Peyer's patch (tissue), 4 donors: ENCODE data around the gene CERS6.

Source experiments
- POLR2A ChIP-seq, 2 donors: fragments of 450-650 bp; IDR thresholded peaks; one replicate each; pipeline ENCODE4 v1.5.1; 2017; ENCODE audit warnings: antibody characterized with exemption in 2 of 2, mild to moderate bottlenecking in 2 of 2, moderate library complexity in 2 of 2
- TF ChIP-seq, protein P1 (sequence below), 6 experiments: fragments of 450-650 bp in 4 of 6; fragments of 200-600 bp in 2 of 6; sonication (generic) in 1 of 6; IDR thresholded peaks; one replicate each; pipeline ENCODE4 v1.5.1; 2017 to 2019; ENCODE audit warnings: antibody characterized with exemption in 6 of 6, mild to moderate bottlenecking in 3 of 6, moderate library complexity in 1 of 6

DNA sequence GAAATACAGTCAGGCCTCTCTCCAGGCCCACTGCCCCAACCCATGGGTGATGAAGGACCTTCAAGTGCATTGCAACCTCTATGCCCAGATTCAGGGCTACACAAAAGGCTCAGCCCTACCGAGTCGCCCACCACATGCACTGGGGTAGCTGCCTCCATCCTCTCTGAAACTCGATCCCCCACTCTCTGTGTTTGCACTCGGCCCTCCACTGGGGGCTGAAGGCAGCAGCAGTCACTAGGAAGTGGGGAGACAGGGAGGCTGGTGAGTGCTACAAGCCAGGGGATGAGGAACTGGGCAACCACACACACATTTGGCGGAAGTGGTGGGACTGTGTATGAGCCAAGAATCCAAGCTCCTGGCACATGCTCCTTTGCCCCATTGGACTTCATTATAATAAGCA lies 94.6 kb downstream of the CERS6 start:
- TF ChIP-seq, protein P1, sequence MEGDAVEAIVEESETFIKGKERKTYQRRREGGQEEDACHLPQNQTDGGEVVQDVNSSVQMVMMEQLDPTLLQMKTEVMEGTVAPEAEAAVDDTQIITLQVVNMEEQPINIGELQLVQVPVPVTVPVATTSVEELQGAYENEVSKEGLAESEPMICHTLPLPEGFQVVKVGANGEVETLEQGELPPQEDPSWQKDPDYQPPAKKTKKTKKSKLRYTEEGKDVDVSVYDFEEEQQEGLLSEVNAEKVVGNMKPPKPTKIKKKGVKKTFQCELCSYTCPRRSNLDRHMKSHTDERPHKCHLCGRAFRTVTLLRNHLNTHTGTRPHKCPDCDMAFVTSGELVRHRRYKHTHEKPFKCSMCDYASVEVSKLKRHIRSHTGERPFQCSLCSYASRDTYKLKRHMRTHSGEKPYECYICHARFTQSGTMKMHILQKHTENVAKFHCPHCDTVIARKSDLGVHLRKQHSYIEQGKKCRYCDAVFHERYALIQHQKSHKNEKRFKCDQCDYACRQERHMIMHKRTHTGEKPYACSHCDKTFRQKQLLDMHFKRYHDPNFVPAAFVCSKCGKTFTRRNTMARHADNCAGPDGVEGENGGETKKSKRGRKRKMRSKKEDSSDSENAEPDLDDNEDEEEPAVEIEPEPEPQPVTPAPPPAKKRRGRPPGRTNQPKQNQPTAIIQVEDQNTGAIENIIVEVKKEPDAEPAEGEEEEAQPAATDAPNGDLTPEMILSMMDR (IDR thresholded peaks at IDR 0.05): no peak
- no peak for TF ChIP-seq POLR2A (IDR thresholded peaks at IDR 0.05)
